ENCODE results near the gene LCN10. TPM values are rescaled to one million over a fixed set of nuclear protein-coding genes. Genes with fewer than 3 reads are reported as not detected.
"Not testable (repeated sequence)": the region's sequence is repeated elsewhere in the genome, so short reads cannot be mapped to it uniquely, and the experiment has no call there.

LCN10 gene
- total RNA-seq, 1 donor from 2014 or later = 0.51 TPM

DNA sequence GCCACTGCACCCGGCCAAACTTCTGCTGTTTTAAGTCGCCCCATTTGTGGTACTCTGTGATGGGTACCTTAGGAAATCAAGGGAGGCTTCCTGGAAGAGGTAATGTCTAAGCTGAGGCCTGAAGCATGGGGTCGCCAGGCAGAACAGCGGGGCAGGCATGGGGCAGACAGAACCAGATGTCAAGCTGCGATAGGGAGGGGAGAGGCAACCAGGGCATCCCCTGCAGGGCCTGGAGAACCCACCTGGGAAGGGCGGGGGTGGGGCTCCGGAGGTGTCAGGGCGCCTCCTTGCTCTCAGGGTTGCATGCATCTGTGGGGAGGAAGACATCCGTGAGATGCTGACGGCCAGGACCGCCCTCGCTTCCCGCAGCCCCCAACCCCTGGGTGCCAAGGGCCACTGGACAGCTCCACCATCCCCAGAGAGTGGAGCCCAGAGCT lies 18.8 kb upstream of the LCN10 start:
- Mint-ChIP-seq H3K27me3 (ENCODE audit: low read depth) (no peaks in the 10 kb centered on the region), H3K9me3 (no peaks in the 10 kb centered on the region), H3K36me3 (no peaks in the 10 kb centered on the region), H3K4me1 (peaks cover 3% of the 10 kb centered on the region), H3K27ac (no peak overlapping the region), H3K4me3 (no peak overlapping the region)
- TF ChIP-seq, protein P1, sequence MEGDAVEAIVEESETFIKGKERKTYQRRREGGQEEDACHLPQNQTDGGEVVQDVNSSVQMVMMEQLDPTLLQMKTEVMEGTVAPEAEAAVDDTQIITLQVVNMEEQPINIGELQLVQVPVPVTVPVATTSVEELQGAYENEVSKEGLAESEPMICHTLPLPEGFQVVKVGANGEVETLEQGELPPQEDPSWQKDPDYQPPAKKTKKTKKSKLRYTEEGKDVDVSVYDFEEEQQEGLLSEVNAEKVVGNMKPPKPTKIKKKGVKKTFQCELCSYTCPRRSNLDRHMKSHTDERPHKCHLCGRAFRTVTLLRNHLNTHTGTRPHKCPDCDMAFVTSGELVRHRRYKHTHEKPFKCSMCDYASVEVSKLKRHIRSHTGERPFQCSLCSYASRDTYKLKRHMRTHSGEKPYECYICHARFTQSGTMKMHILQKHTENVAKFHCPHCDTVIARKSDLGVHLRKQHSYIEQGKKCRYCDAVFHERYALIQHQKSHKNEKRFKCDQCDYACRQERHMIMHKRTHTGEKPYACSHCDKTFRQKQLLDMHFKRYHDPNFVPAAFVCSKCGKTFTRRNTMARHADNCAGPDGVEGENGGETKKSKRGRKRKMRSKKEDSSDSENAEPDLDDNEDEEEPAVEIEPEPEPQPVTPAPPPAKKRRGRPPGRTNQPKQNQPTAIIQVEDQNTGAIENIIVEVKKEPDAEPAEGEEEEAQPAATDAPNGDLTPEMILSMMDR (IDR thresholded peaks at IDR 0.05; ENCODE audit: unreplicated experiment) = no peak
- DNase-seq (ENCODE audit: low spot score in 2 of 2, unreplicated experiment in 2 of 2) = no peak

DNA sequence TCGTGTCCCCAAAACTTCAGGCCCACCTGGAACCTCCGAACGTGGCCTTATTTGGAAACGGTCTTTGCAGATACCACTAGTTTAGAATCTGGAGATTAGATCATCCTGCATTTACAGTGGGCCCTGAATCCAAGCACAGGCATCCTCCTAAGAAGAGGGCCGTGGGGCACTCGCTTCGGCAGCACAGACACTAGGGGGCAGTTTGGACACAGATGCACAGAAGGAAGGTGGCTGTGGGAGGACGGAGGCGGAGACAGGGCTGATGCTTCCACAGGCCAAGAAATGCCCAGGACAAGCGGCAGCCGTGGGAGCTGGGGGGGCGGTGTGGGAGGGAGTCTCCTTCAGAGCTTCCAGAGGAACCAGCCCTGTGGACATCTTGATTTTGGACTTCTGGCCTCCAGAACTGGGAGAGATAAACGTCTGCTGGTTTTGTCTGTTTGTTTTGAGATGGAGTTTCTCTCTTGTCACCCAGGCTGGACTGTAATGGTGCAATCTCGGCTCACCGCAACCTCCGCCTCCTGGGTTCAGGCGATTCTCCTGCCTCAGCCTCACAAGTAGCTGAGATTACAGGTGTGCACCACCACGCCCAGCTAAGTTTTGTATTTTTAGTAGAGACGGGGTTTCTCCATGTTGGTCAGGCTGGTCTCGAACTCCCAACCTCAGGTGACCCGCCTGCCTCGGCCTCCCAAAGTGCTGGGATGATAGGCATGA lies 18.2 kb upstream of the LCN10 start:
- not testable (repeated sequence) for H3K27me3 Mint-ChIP-seq (ENCODE audit: low read depth); H3K9me3 Mint-ChIP-seq; H3K27ac Mint-ChIP-seq; H3K36me3 Mint-ChIP-seq; H3K4me1 Mint-ChIP-seq; H3K4me3 Mint-ChIP-seq
- TF ChIP-seq, protein P1 (IDR thresholded peaks at IDR 0.05; ENCODE audit: unreplicated experiment) = peak; percentile 32
- DNase-seq (ENCODE audit: low spot score in 2 of 2, unreplicated experiment in 2 of 2) = peak in 1 of 2 experiments; percentile 65

DNA sequence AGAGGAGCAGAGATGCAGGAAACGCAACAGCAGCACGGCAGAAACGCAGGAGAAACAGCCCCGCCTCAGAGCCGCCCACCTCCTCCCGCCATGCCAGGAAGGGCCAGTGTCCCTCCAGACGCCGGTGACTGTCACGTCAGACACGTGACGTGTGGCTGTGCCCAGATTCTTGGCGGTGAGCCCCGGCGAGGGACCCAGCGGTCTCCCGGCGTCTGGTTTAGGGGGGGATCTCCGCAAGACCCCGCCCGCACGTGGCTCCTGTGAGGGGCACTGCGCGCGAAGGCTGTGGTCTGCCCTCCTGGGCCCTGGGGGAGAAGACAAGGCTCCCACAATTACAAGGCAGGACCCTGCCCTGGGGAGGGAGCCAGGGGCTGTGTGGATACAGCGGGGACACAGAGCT lies 17.7 kb upstream of the LCN10 start:
- Mint-ChIP-seq H3K9me3 (no peaks in the 10 kb centered on the region), H3K4me1 (peaks cover 3% of the 10 kb centered on the region), H3K36me3 (no peaks in the 10 kb centered on the region), H3K27me3 (ENCODE audit: low read depth) (no peaks in the 10 kb centered on the region), H3K4me3 (no peak overlapping the region), H3K27ac (no peak overlapping the region)
- DNase-seq (ENCODE audit: low spot score in 2 of 2, unreplicated experiment in 2 of 2) = no peak
- TF ChIP-seq, protein P1 (IDR thresholded peaks at IDR 0.05; ENCODE audit: unreplicated experiment) = no peak

- Mint-ChIP-seq H3K4me3 (no peak overlapping the region), H3K27me3 (ENCODE audit: low read depth) (no peaks in the 10 kb centered on the region), H3K4me1 (peaks cover 3% of the 10 kb centered on the region), H3K9me3 (no peaks in the 10 kb centered on the region), H3K27ac (no peak overlapping the region), H3K36me3 (no peaks in the 10 kb centered on the region)
- TF ChIP-seq, protein P1 (IDR thresholded peaks at IDR 0.05; ENCODE audit: unreplicated experiment) = no peak
- no peak for DNase-seq (ENCODE audit: low spot score in 2 of 2, unreplicated experiment in 2 of 2)
Measured at GRCh38 chr9:136759436-136760325, 16.9 kb upstream of the LCN10 start.

DNA sequence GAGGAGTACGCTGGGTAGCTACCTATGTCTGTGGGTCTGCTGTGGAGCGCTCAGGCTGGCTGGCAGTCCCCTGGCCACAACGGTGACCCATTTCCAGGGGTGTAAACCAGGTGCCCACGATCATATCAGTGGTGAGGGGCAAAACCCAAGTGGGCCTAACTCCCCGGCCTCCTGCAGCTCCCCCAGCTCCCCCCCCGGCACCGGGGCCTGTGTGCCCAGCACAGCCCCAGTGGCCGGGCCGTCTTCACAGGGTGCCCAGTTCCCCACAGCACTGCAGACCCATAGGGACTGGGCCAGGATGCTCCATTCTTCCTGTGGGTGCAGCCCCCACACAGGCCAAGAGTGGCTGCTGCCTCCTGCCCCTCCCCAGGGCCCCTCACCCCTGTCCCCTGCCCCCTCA lies 16.3 kb upstream of the LCN10 start:
- DNase-seq (ENCODE audit: low spot score in 2 of 2, unreplicated experiment in 2 of 2) = no peak
- TF ChIP-seq, protein P1 (IDR thresholded peaks at IDR 0.05; ENCODE audit: unreplicated experiment) = no peak
- H3K36me3 Mint-ChIP-seq = no peaks in the 10 kb centered on the region
- H3K4me3 Mint-ChIP-seq = no peak overlapping the region
- H3K27me3 Mint-ChIP-seq (ENCODE audit: low read depth) = no peaks in the 10 kb centered on the region
- H3K9me3 Mint-ChIP-seq = no peaks in the 10 kb centered on the region
- no peak overlapping the region for H3K27ac Mint-ChIP-seq
- H3K4me1 Mint-ChIP-seq = peaks cover 3% of the 10 kb centered on the region

All from mesothelial cell of epicardium (in vitro differentiated cells).